ENCODE results near the gene HOXC10. TPM values are rescaled to one million over a fixed set of nuclear protein-coding genes. Genes with fewer than 3 reads are reported as not detected.

Gene HOXC10
- total RNA-seq, 6 donors from 2014 or later = not detected

GRCh38 chr12:54033106-54033979 lies 48.4 kb downstream of the HOXC10 start:
- Histone ChIP-seq H3K9me3 (peaks cover 0 to 10% (median 7%) of the 10 kb centered on the region in 4 donors), H3K4me3 (peak overlapping the region in 3 of 4 donors; percentile 10 to 31 (median 28)), H3K27ac (no peak overlapping the region), H3K36me3 (no peaks in the 10 kb centered on the region), H3K4me1 (peaks cover 12 to 36% (median 12%) of the 10 kb centered on the region in 4 donors), H3K27me3 (peaks cover 0 to 80% (median 40%) of the 10 kb centered on the region in 4 donors)
- ATAC-seq (ENCODE audit: low FRiP score in 2 of 2) = peak in 1 of 2 donors; percentile 67
- 3 to 6% methylated on average over 30 to 56 of the region's 61 CpGs for WGBS, 2 donors
- TF ChIP-seq EP300 (IDR thresholded peaks at IDR 0.05) (no peak), POLR2AphosphoS5 (IDR thresholded peaks at IDR 0.05) (no peak), POLR2A (IDR thresholded peaks at IDR 0.05) (no peak), CTCF (IDR thresholded peaks at IDR 0.05) (no peak)
- peak in 1 of 2 donors; percentile 84 for DNase-seq

- Histone ChIP-seq H3K27ac (no peak overlapping the region), H3K27me3 (peaks cover 0 to 72% (median 37%) of the 10 kb centered on the region in 4 donors), H3K9me3 (peaks cover 0 to 10% (median 7%) of the 10 kb centered on the region in 4 donors), H3K36me3 (no peaks in the 10 kb centered on the region), H3K4me1 (peaks cover 12 to 35% (median 12%) of the 10 kb centered on the region in 4 donors), H3K4me3 (peak overlapping the region in 2 of 4 donors; percentile 28 to 31)
- TF ChIP-seq POLR2A (IDR thresholded peaks at IDR 0.05) (no peak), EP300 (IDR thresholded peaks at IDR 0.05) (no peak), CTCF (IDR thresholded peaks at IDR 0.05) (no peak), POLR2AphosphoS5 (IDR thresholded peaks at IDR 0.05) (no peak)
- 18 to 24% methylated on average over 28 to 44 of the region's 57 CpGs for WGBS, 2 donors
- ATAC-seq (ENCODE audit: low FRiP score in 2 of 2) (peak in 1 of 2 donors; percentile 68), DNase-seq (peak in 1 of 2 donors; percentile 86)
Observed at GRCh38 chr12:54033980-54034784, 49.2 kb downstream of the HOXC10 start.

- WGBS, 2 donors = 51 to 52% methylated on average over 12 to 22 of the region's 22 CpGs
- DNase-seq (no peak), ATAC-seq (ENCODE audit: low FRiP score in 2 of 2) (no peak)
- peaks cover 0 to 10% (median 7%) of the 10 kb centered on the region in 4 donors for H3K9me3 ChIP-seq
- no peak for TF ChIP-seq POLR2AphosphoS5 (IDR thresholded peaks at IDR 0.05)
- TF ChIP-seq EP300 (IDR thresholded peaks at IDR 0.05) = no peak
- TF ChIP-seq POLR2A (IDR thresholded peaks at IDR 0.05) = no peak
- no peak for TF ChIP-seq CTCF (IDR thresholded peaks at IDR 0.05)
- H3K36me3 ChIP-seq = no peaks in the 10 kb centered on the region
- peaks cover 0 to 65% (median 35%) of the 10 kb centered on the region in 4 donors for H3K27me3 ChIP-seq
- H3K4me3 ChIP-seq = no peak overlapping the region
- H3K27ac ChIP-seq = no peak overlapping the region
- H3K4me1 ChIP-seq = peaks cover 12 to 29% (median 12%) of the 10 kb centered on the region in 4 donors
Observed at GRCh38 chr12:54034785-54035310, 49.9 kb downstream of the HOXC10 start.

GRCh38 chr12:54035568-54036264 lies 50.8 kb downstream of the HOXC10 start:
- H3K27ac ChIP-seq = no peak overlapping the region
- H3K4me3 ChIP-seq = no peak overlapping the region
- peaks cover 0 to 10% (median 7%) of the 10 kb centered on the region in 4 donors for H3K9me3 ChIP-seq
- peaks cover 12 to 28% (median 12%) of the 10 kb centered on the region in 4 donors for H3K4me1 ChIP-seq
- H3K27me3 ChIP-seq = peaks cover 0 to 58% (median 31%) of the 10 kb centered on the region in 4 donors
- DNase-seq (peak in 1 of 2 donors; percentile 24), ATAC-seq (ENCODE audit: low FRiP score in 2 of 2) (no peak)
- no peaks in the 10 kb centered on the region for H3K36me3 ChIP-seq
- 76 to 78% methylated on average over 5 to 6 of the region's 6 CpGs for WGBS, 2 donors
- TF ChIP-seq EP300 (IDR thresholded peaks at IDR 0.05) = no peak
- no peak for TF ChIP-seq POLR2A (IDR thresholded peaks at IDR 0.05)
- no peak for TF ChIP-seq POLR2AphosphoS5 (IDR thresholded peaks at IDR 0.05)
- no peak for TF ChIP-seq CTCF (IDR thresholded peaks at IDR 0.05)
